GM18907 (cell line): ENCODE results near the gene PPP1R7.

Source experiments
- ATAC-seq: cut with Tn5 transposase; IDR thresholded peaks from one replicate; pipeline ENCODE4 v1.9.1; 2021; ENCODE audit warnings: mild to moderate bottlenecking, moderate library complexity; ENCODE audit not compliant: unreplicated experiment

The PPP1R7 gene

GRCh38 chr2:241138471-241138870 is 11.8 kb upstream of the PPP1R7 start:
- ATAC-seq, result no peak

GRCh38 chr2:241139531-241140444 is 10.5 kb upstream of the PPP1R7 start:
- no peak for ATAC-seq

- ATAC-seq, result no peak
Observed at GRCh38 chr2:241140445-241140840, 9.8 kb upstream of the PPP1R7 start.

DNA sequence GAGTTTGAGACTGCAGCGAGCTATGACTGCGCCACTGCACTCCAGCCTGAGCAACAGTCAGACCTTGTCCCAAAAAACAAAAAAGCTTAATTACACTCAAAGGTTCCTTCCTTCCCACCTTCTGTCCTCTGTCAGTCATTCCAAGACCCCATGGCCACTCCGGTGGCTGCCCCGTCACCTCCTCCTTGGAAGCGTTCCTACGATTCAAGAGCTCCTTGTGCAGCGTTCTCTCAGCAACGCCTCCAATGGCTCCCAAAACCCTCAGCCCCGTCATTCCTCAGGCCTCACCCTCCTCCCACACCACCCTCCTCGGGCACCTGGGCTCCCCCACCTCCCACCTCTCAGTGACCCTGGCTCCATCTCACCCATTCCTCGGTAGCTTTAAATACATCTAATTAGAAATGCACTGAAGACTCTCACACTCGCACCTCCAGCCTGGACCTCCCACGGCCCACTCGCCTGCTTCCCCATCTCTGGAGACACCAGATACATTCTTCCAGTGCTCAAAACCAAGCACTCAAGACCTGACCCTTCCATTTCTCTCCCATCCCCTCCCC is 9.0 kb upstream of the PPP1R7 start:
- ATAC-seq, result no peak

DNA sequence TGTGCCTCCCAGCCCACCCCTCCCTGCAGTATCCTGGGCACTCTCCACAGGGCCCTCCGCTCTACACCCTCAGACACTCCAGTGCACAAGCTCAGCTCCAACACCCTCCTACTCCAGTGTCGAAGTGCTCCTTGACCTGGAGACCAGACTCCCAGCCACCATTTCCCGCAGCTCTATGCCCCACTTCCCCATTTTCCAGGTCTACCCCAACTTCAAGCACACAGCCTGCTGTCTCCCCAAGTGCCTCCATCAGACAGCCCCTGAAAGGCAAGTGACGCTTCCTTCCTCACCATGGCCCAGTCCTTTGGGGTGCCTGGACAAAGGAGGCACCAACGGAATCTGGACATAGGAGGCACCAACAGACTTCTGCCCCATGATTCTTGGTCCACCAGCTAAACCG is 8.2 kb upstream of the PPP1R7 start:
- no peak for ATAC-seq

DNA sequence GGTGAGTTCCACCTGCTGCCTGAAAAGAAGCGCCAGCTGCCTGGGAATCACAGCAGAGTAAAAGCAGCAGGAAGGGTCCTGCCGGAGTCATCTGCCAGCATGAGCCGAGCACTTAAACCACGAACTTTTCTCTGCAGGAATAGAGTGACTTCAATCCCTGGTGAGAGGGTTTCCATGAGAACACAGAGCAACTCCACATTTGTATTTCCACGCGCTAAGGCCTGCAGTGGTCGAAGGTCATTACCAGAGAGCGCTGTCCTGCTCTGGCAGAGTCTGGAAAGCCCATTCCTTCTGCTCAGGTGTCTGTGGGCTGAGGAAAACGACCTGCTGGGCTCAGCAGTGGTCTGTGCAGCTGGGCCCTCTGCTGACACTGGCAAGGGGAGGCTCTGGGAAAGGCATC is 7.7 kb upstream of the PPP1R7 start:
- no peak for ATAC-seq

GRCh38 chr2:241146286-241146685 is 4.0 kb upstream of the PPP1R7 start:
- no peak for ATAC-seq

DNA sequence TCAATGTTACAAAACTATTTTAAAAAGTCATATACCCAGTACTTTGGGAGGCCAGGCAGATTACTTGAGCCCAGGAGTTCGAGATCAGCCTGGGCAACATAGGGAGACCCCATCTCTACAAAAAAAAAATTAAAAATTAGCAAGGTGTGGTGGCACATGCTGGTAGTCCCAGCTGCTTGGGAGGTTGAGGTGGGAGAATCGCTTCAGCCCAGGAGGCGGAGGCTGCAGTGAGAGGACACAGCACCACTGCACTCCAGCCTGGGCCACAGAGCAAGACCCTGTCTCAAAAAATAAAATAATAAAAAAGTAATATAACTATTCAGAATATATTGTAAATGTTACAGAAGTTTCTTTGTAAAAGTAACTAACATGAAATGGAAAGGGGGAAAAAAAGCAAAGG is 2.9 kb upstream of the PPP1R7 start:
- no peak for ATAC-seq

- no peak for ATAC-seq
Observed at GRCh38 chr2:241148239-241148638, 2.0 kb upstream of the PPP1R7 start.

DNA sequence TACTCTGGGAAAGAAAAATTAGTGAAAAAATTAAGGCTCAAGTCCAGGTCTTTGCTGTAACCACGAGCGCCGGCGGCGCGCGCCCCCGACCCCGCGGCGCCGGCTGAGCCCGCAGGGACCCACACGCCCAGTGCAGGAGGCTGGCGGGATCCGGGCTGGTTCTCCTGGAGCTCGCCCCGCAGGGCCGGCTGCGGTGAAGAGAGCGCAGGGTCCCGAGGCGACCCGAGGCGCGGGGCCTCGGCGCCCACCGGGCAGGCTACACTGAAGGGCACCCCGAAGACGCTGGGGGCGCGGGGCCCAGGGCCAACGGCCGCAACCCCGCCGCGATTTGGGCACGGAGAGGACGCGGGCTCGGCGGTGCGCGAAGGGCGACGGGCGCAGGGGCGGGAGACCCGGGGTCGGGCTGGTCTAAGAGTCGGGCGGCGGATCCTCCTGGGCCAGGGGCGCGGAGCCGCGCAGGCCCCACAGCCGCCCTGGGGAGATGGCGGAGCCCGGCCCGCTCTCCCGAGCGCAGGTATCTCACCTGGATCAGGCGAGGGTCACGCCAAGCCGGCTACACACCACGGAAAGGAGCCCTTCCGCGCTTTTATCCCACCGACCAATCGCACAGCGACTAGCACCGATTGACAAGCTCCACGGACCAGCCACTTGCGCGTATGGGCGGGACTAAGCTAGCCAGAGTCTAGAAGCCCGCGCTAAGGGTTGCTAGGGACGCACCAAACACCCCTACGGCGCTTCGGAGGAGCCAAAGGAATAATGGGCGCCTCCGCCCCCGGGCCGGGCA is 1.2 kb upstream of the PPP1R7 start, which contains the start of gene PASK:
TSS of gene PASK (minus strand) at position 582 of the 784 bp plus-strand sequence. CDS start 6,440 bp downstream, outside the sequence.
- peak; percentile 80 for ATAC-seq

- ATAC-seq, result peak; percentile 25
Observed at GRCh38 chr2:241149675-241149924, 667 bp upstream of the PPP1R7 start.

- no peak for ATAC-seq
Observed at GRCh38 chr2:241150660-241151530, 628 bp downstream of the PPP1R7 start.

- ATAC-seq, result no peak
Observed at GRCh38 chr2:241151934-241152660, 1.8 kb downstream of the PPP1R7 start.

- no peak for ATAC-seq
Observed at GRCh38 chr2:241153616-241154015, 3.3 kb downstream of the PPP1R7 start.

DNA sequence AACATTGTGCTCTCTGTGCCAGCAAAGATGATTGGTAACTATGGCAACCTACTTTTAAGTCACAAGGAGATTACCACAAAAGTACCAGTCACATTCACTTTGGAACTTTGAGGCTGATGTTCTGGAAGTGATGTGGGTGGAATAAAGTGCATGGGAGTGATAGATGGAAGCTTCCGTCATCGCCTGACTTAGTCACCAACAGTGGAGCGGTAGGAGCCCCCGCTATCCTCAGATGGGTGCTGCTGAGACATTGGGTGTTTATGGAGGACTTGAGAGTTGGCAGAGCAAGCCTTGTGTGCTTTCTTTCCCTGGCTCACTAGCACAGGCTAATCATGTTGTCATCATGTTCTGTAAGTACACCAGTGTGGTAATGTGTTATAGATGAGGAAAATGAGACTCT is 4.6 kb downstream of the PPP1R7 start:
- no peak for ATAC-seq

- no peak for ATAC-seq
Observed at GRCh38 chr2:241155936-241156335, 5.7 kb downstream of the PPP1R7 start.

DNA sequence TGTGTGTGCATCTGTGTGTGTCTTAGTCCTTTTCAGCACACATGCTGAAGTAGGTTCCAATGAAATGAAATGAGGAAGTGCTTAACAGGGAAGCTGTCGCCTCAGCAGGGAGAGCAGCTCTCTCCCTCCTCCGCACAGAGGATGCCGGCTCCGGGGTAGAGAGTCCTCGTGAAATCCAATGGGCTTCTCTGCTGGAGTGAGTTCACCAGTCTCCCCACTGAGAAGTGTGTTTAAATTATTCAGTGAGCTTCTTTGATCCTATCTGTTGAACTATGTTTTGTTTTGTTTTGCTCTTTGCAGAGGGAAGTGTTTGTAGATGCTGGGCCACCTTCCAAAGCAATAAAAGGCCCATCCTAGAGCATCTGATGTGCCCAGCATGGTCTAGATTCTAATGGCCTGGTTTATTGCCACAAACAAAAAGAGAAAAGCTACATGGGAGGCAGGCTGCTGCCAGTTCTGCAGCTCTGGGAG is 6.7 kb downstream of the PPP1R7 start:
- ATAC-seq, result no peak

- ATAC-seq, result no peak
Observed at GRCh38 chr2:241157841-241158545, 7.7 kb downstream of the PPP1R7 start.

DNA sequence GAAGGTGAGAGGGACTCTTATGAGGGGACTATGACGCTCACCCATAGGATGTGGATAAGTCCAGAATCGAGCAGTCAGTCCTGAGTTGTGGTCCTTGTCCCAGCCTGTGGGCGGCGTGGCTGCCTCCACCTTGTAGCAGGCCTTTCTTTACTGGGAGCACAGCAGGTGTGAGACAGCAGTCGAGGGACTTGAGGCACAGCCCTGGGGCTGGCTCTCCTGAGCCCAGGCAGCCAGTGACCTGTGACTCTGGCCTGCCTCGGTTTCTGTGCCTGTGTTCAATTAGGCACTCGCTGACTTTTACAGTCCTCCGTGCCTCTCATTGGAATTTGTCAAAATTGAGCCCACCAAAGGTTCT is 8.3 kb downstream of the PPP1R7 start:
- ATAC-seq, result no peak

DNA sequence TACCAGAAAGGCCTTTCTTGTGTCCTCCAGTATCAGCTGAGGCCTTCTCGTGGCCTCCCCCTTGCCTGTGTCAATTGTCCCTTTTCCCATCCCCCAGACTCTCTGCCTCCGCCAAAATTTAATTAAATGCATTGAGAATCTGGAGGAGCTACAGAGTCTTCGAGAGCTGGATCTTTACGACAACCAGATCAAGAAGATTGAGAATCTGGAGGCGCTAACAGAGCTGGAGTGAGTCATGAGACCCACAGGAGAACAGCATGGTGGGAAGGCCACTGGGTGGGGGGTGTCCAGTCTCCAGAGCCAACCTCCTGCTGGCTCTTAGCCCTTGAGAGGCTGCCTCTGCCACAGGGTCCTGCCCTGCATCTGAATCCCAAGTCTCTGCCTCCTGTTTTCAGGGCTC is 8.8 kb downstream of the PPP1R7 start:
- no peak for ATAC-seq
